ENCODE results near the gene HOXA3. TPM values are rescaled to one million over a fixed set of nuclear protein-coding genes. Genes with fewer than 3 reads are reported as not detected.

The HOXA3 gene
- total RNA-seq, 1 experiment from 2014 or later, result 22.6 TPM

DNA sequence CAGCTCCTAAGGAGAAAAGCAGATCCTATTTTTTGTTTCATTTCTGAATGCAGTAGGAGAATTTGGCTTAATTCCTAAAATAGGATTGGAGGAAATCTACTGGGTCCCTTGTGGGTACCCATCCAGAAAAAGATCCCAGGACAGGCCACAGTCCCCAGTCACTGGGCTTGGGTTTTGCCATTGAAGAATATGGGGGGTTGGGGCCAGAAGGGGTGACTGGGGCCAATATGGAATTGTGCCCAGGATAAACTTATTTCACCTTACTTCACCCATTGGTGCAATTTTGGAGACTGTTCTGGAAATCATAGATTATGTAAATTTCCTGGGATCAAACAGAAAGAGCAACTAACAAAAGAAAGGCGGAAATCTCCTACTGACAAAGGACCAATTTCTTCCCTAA is 13.9 kb downstream of the HOXA3 start:
- Histone ChIP-seq H3K36me3 (ENCODE audit: control insufficient read depth, insufficient read depth, low read length) (no peaks in the 10 kb centered on the region), H3K27me3 (replicated peaks; ENCODE audit: control insufficient read depth, insufficient read depth, low read length) (no peaks in the 10 kb centered on the region), H3K9me3 (no peaks in the 10 kb centered on the region), H3K4me3 (ENCODE audit: low read depth, low read length) (no peak overlapping the region), H3K4me1 (peaks cover 17% of the 10 kb centered on the region)
- no peak for DNase-seq
- Mint-ChIP-seq H3K4me3 (ENCODE audit: unreplicated experiment) (peak overlapping the region; percentile 70), H3K27ac (ENCODE audit: unreplicated experiment) (no peak overlapping the region), H3K9me3 (ENCODE audit: unreplicated experiment) (no peaks in the 10 kb centered on the region), H3K36me3 (ENCODE audit: insufficient read depth, unreplicated experiment) (peaks cover 5% of the 10 kb centered on the region), H3K4me1 (ENCODE audit: low read depth, unreplicated experiment) (peaks cover 14% of the 10 kb centered on the region), H3K27me3 (ENCODE audit: insufficient read depth, unreplicated experiment) (no peaks in the 10 kb centered on the region)
- ChIA-PET POLR2A (no interaction called here), CTCF (no interaction called here)
- no peak for TF ChIP-seq CTCF (IDR thresholded peaks at IDR 0.05; ENCODE audit: insufficient read depth in 1 of 2, low read depth in 1 of 2, low read length in 1 of 2, severe bottlenecking in 1 of 2, unreplicated experiment in 1 of 2)
- BruUV-seq (replicated peaks), result no TSS peak
- intact Hi-C loops (cut with micrococcal nuclease; ENCODE audit: unreplicated experiment), result no loop called here

DNA sequence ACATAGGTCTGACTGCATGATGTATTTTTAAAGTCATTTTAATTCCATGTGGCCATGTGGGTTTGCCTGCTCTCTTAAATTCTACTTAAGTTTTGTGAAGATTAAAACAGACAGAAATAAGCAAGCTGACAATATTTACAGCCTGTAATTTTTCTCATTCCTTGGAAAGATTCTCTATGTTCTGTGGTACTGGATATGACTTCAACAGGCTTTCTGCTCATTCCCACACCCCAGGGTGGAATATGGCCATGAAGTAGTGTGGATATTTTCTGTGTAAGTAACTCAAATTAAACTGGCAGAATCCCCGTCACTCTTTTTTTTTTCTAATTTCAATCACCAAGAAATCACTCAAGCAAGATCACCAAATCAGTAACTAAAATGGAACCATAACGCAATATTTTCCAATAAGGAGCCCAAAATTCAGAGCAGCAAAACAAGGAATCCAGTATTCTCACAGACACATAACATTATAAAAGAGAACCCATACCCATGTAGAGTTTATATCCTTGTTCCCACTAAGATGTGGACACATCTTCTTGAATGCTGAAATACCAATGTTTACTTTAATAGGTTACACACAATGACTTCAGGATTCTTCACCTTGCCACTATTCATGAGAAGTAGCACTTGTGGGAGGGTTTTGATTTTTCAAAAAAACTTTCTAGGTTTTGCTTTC is 14.6 kb downstream of the HOXA3 start:
- BruUV-seq (replicated peaks), result no TSS peak
- no peak overlapping the region for H3K4me3 ChIP-seq (ENCODE audit: low read depth, low read length)
- Mint-ChIP-seq H3K4me3 (ENCODE audit: unreplicated experiment) (no peak overlapping the region), H3K36me3 (ENCODE audit: insufficient read depth, unreplicated experiment) (peaks cover 5% of the 10 kb centered on the region), H3K4me1 (ENCODE audit: low read depth, unreplicated experiment) (peaks cover 16% of the 10 kb centered on the region), H3K27me3 (ENCODE audit: insufficient read depth, unreplicated experiment) (no peaks in the 10 kb centered on the region), H3K9me3 (ENCODE audit: unreplicated experiment) (no peaks in the 10 kb centered on the region), H3K27ac (ENCODE audit: unreplicated experiment) (no peak overlapping the region)
- no peak for DNase-seq
- CTCF ChIA-PET, result no interaction called here
- H3K36me3 ChIP-seq (ENCODE audit: control insufficient read depth, insufficient read depth, low read length), result no peaks in the 10 kb centered on the region
- intact Hi-C loops (cut with micrococcal nuclease; ENCODE audit: unreplicated experiment), result no loop called here
- TF ChIP-seq CTCF (IDR thresholded peaks at IDR 0.05; ENCODE audit: insufficient read depth in 1 of 2, low read depth in 1 of 2, low read length in 1 of 2, severe bottlenecking in 1 of 2, unreplicated experiment in 1 of 2), result no peak
- H3K27me3 ChIP-seq (replicated peaks; ENCODE audit: control insufficient read depth, insufficient read depth, low read length), result no peaks in the 10 kb centered on the region
- POLR2A ChIA-PET, result no interaction called here
- peaks cover 23% of the 10 kb centered on the region for H3K4me1 ChIP-seq
- no peaks in the 10 kb centered on the region for H3K9me3 ChIP-seq

DNA sequence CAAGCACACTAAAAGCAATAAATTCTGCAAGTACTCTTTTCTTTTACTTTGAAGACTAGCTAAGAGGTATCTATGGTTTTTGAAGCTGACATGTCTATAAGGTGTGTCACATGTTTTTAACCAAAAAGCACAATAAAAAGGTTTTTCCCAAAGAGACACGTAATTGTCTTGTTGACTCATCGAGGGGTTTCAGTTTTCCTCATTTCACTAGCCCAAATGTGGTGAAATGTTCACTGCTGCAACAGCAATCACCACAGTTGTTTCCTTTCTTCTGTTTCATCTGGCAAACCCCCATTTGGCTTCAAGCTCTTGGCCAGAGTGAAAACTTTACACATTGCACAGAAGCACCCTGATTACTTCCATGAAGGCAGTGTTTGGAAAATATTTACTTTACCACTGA is 18.0 kb downstream of the HOXA3 start:
- peaks cover 19% of the 10 kb centered on the region for H3K4me1 Mint-ChIP-seq (ENCODE audit: low read depth, unreplicated experiment)
- POLR2A ChIA-PET, result no interaction called here
- H3K4me3 Mint-ChIP-seq (ENCODE audit: unreplicated experiment), result no peak overlapping the region
- no peak overlapping the region for H3K27ac Mint-ChIP-seq (ENCODE audit: unreplicated experiment)
- Histone ChIP-seq H3K27me3 (replicated peaks; ENCODE audit: control insufficient read depth, insufficient read depth, low read length) (no peaks in the 10 kb centered on the region), H3K4me1 (peaks cover 28% of the 10 kb centered on the region), H3K36me3 (ENCODE audit: control insufficient read depth, insufficient read depth, low read length) (no peaks in the 10 kb centered on the region), H3K9me3 (no peaks in the 10 kb centered on the region), H3K4me3 (ENCODE audit: low read depth, low read length) (no peak overlapping the region)
- intact Hi-C loops (cut with micrococcal nuclease; ENCODE audit: unreplicated experiment), result no loop called here
- H3K9me3 Mint-ChIP-seq (ENCODE audit: unreplicated experiment), result no peaks in the 10 kb centered on the region
- CTCF ChIA-PET, result interaction anchor here (0.7 kb wide), 1 partner anchor 47 kb away, joined by 3 read pairs; no protein-coding TSS in a partner anchor
- no peaks in the 10 kb centered on the region for H3K36me3 Mint-ChIP-seq (ENCODE audit: insufficient read depth, unreplicated experiment)
- BruUV-seq (replicated peaks), result no TSS peak
- TF ChIP-seq CTCF (IDR thresholded peaks at IDR 0.05; ENCODE audit: insufficient read depth in 1 of 2, low read depth in 1 of 2, low read length in 1 of 2, severe bottlenecking in 1 of 2, unreplicated experiment in 1 of 2), result no peak
- DNase-seq, result no peak
- no peaks in the 10 kb centered on the region for H3K27me3 Mint-ChIP-seq (ENCODE audit: insufficient read depth, unreplicated experiment)
